D721Med (cell line): ENCODE measurements around the gene RBL1.

Experiments used
- DNase-seq: peaks from one replicate; pipeline ENCODE4 v3.0.0; 2011; ENCODE audit warnings: low spot score; ENCODE audit not compliant: insufficient read length
- FAIRE-seq: peaks from 2 replicates; lab custom pipeline; 2011; peaks lifted over from hg19 to GRCh38; lab: Jason Lieb, UNC
- CTCF ChIP-seq: IDR thresholded peaks from 2 replicates; pipeline ENCODE4 v1.5.1; 2012; ENCODE audit warnings: mild to moderate bottlenecking, control low read depth; ENCODE audit not compliant: insufficient read depth; ENCODE audit errors: missing control alignments

The RBL1 gene

GRCh38 chr20:36950414-36951197, 145.2 kb downstream of the RBL1 start:
- FAIRE-seq: no peak
- no peak for TF ChIP-seq CTCF
- no peak for DNase-seq
